ENCODE data around the gene KRT23. TPM values are rescaled to one million over a fixed set of nuclear protein-coding genes. Genes with fewer than 3 reads are reported as not detected.

Gene KRT23
- total RNA-seq, 6 experiments from 2014 or later: 0.14 TPM; not detected in 5

- Mint-ChIP-seq H3K4me1 (ENCODE audit: low read depth) (no peaks in the 10 kb centered on the region; the same call in 1 of the 2 replicates), H3K27ac (no peak overlapping the region), H3K27me3 (ENCODE audit: insufficient read depth) (peaks cover 1% of the 10 kb centered on the region), H3K4me3 (no peak overlapping the region), H3K9me3 (no peaks in the 10 kb centered on the region), H3K36me3 (ENCODE audit: low read depth) (no peaks in the 10 kb centered on the region)
- TF ChIP-seq CTCF (IDR thresholded peaks at IDR 0.05): no peak
- no peak for DNase-seq
Observed at GRCh38 chr17:40940266-40940665, 2.8 kb upstream of the KRT23 start.

- no peaks in the 10 kb centered on the region for H3K36me3 Mint-ChIP-seq (ENCODE audit: low read depth)
- no peaks in the 10 kb centered on the region; the same call in 1 of the 2 replicates for H3K4me1 Mint-ChIP-seq (ENCODE audit: low read depth)
- TF ChIP-seq CTCF (IDR thresholded peaks at IDR 0.05): no peak
- no peak overlapping the region for H3K27ac Mint-ChIP-seq
- no peaks in the 10 kb centered on the region for H3K9me3 Mint-ChIP-seq
- no peaks in the 10 kb centered on the region; the same call in 1 of the 2 replicates for H3K27me3 Mint-ChIP-seq (ENCODE audit: insufficient read depth)
- no peak for DNase-seq
- H3K4me3 Mint-ChIP-seq: no peak overlapping the region
Observed at GRCh38 chr17:40938981-40939380, 1.5 kb upstream of the KRT23 start.

GRCh38 chr17:40936976-40937375, 470 bp downstream of the KRT23 start:
- no peak for DNase-seq
- Mint-ChIP-seq H3K4me3 (no peak overlapping the region), H3K4me1 (ENCODE audit: low read depth) (no peaks in the 10 kb centered on the region), H3K27ac (no peak overlapping the region), H3K9me3 (no peaks in the 10 kb centered on the region), H3K36me3 (ENCODE audit: low read depth) (no peaks in the 10 kb centered on the region), H3K27me3 (ENCODE audit: insufficient read depth) (no peaks in the 10 kb centered on the region; the same call in 1 of the 2 replicates)
- TF ChIP-seq CTCF (IDR thresholded peaks at IDR 0.05): no peak

- H3K4me3 Mint-ChIP-seq: no peak overlapping the region
- H3K27ac Mint-ChIP-seq: no peak overlapping the region
- no peaks in the 10 kb centered on the region for H3K9me3 Mint-ChIP-seq
- no peak for DNase-seq
- no peak for TF ChIP-seq CTCF (IDR thresholded peaks at IDR 0.05)
- no peaks in the 10 kb centered on the region for H3K36me3 Mint-ChIP-seq (ENCODE audit: low read depth)
- H3K4me1 Mint-ChIP-seq (ENCODE audit: low read depth): no peaks in the 10 kb centered on the region
- H3K27me3 Mint-ChIP-seq (ENCODE audit: insufficient read depth): no peaks in the 10 kb centered on the region; the same call in 1 of the 2 replicates
Observed at GRCh38 chr17:40936437-40936971, 942 bp downstream of the KRT23 start.

GRCh38 chr17:40935624-40936023, 1.8 kb downstream of the KRT23 start:
- H3K9me3 Mint-ChIP-seq: no peaks in the 10 kb centered on the region
- no peak overlapping the region for H3K4me3 Mint-ChIP-seq
- H3K4me1 Mint-ChIP-seq (ENCODE audit: low read depth): no peaks in the 10 kb centered on the region
- TF ChIP-seq CTCF (IDR thresholded peaks at IDR 0.05): no peak
- DNase-seq: no peak
- H3K36me3 Mint-ChIP-seq (ENCODE audit: low read depth): no peaks in the 10 kb centered on the region
- no peaks in the 10 kb centered on the region; the same call in 1 of the 2 replicates for H3K27me3 Mint-ChIP-seq (ENCODE audit: insufficient read depth)
- no peak overlapping the region for H3K27ac Mint-ChIP-seq
